Transverse colon (tissue), 4 donors: Measurements from ENCODE around the gene INA. TPM values are rescaled to one million over a fixed set of nuclear protein-coding genes. Genes with fewer than 3 reads are reported as not detected.
"Not testable (repeated sequence)": the region's sequence is repeated elsewhere in the genome, so short reads cannot be mapped to it uniquely, and the experiment has no call there.

Experiments
- DNase-seq: peaks from one replicate; pipeline ENCODE4 v3.0.0-alpha.2; 2019
- H3K27ac ChIP-seq, 4 donors: fragments of 200-600 bp; sonication (generic); 2 replicates each; pipeline ENCODE4 v1.5.1; 2016 to 2018; ENCODE audit warnings: inconsistent platforms in 4 of 4
- H3K27me3 ChIP-seq: fragments of 200-600 bp; sonication (generic); 2 replicates; pipeline ENCODE4 v1.5.1; 2017; ENCODE audit warnings: inconsistent platforms
- H3K36me3 ChIP-seq, 4 donors: fragments of 200-600 bp; sonication (generic); 2 replicates each; pipeline ENCODE4 v1.5.1; 2017 to 2019; ENCODE audit warnings: inconsistent platforms in 4 of 4
- H3K4me1 ChIP-seq, 4 donors: fragments of 200-600 bp; sonication (generic); 2 replicates each; pipeline ENCODE4 v1.5.1; 2017 to 2020; ENCODE audit warnings: inconsistent platforms in 4 of 4
- H3K4me3 ChIP-seq, 4 donors: fragments of 200-600 bp; sonication (generic); 1 replicate in 1 of 4; 2 replicates in 3 of 4; pipeline versions ENCODE4 v1.5.1 to v1.6.1; 2017 to 2019; ENCODE audit warnings: inconsistent platforms in 4 of 4
- H3K9me3 ChIP-seq, 2 donors: fragments of 200-600 bp; sonication (generic); 2 replicates each; pipeline ENCODE4 v1.5.1; 2017 to 2019; ENCODE audit warnings: inconsistent platforms in 2 of 2
- CTCF ChIP-seq, 5 experiments: fragments of 200-600 bp in 3 of 5; fragments of 450-650 bp in 2 of 5; sonication (generic) in 3 of 5; IDR thresholded peaks; 1 replicate in 2 of 5; 2 replicates in 3 of 5; pipeline ENCODE4 v1.5.1; 2016 to 2017; ENCODE audit warnings: antibody characterized with exemption in 5 of 5, inconsistent platforms in 3 of 5, mild to moderate bottlenecking in 2 of 5, moderate library complexity in 1 of 5
- EP300 ChIP-seq: sonication (generic); formaldehyde crosslinking; IDR thresholded peaks from one replicate; pipeline ENCODE4 v1.6.1; 2017; ENCODE audit warnings: antibody characterized with exemption, low read depth
- POLR2A ChIP-seq: fragments of 450-650 bp; IDR thresholded peaks from one replicate; pipeline ENCODE4 v1.6.1; 2016; ENCODE audit warnings: antibody characterized with exemption, mild to moderate bottlenecking, moderate library complexity
- POLR2AphosphoS5 ChIP-seq, 3 donors: sonication (generic); formaldehyde crosslinking; IDR thresholded peaks; one replicate each; pipeline ENCODE4 v1.6.1; 2016; ENCODE audit warnings: antibody characterized with exemption in 3 of 3
- WGBS, 2 donors: methylation state at CpG; one replicate each; pipeline ENCODE4 v1.1.5; 2018; ENCODE audit warnings: low coverage in 1 of 2; 5-methylcytosine and 5-hydroxymethylcytosine counted together
- in situ Hi-C, 4 donors: fragments of 200-750 bp; cut with MboI; loops; one replicate each; pipeline versions ENCODE4 v1.15.0 to v1.15.1; 2017; ENCODE audit warnings: low sequenced_read_pairs in 3 of 4, low pct_ligation_motif_present in 1 of 4, low pct_unique_long_range_greater_than_20kb in 1 of 4
- intact Hi-C: fragments of 100-400 bp; cut with DNase I; formaldehyde crosslinking; loops from one replicate; pipeline ENCODE4 v1.15.1; 2023; ENCODE audit warnings: low total_unique reads
- total RNA-seq, 4 donors: library from RNA; depleted of rRNA; stranded (reverse); fragments of >200 nt; gene quantifications; one replicate each; pipeline ENCODE4 v1.1.0, GENCODE V29; 2016

The INA gene
- total RNA-seq, 4 donors from 2014 or later, result 0.60 to 1.1 (median 0.95) TPM

- in situ Hi-C loops (no loop called here), intact Hi-C loops (no loop called here)
- H3K36me3 ChIP-seq, result no peaks in the 10 kb centered on the region
- H3K27me3 ChIP-seq, result no peaks in the 10 kb centered on the region
- DNase-seq, result no peak
- no peaks in the 10 kb centered on the region for H3K4me1 ChIP-seq
- 77 to 78% methylated on average over 2 to 3 of the region's 3 CpGs for WGBS, 2 donors
- no peak for TF ChIP-seq EP300
- no peak for TF ChIP-seq POLR2AphosphoS5 (IDR thresholded peaks at IDR 0.05)
- TF ChIP-seq POLR2A, result no peak
- no peak overlapping the region for H3K27ac ChIP-seq
- no peaks in the 10 kb centered on the region for H3K9me3 ChIP-seq
- H3K4me3 ChIP-seq, result no peak overlapping the region
Observed at GRCh38 chr10:103254113-103254512, 22.8 kb upstream of the INA start.

GRCh38 chr10:103254538-103255325 is 22.2 kb upstream of the INA start:
- no peaks in the 10 kb centered on the region for H3K9me3 ChIP-seq
- no peaks in the 10 kb centered on the region for H3K4me1 ChIP-seq
- no peak overlapping the region for H3K4me3 ChIP-seq
- H3K27me3 ChIP-seq, result no peaks in the 10 kb centered on the region
- WGBS, 2 donors, result 50 to 54% methylated on average over 1 to 4 of the region's 4 CpGs
- in situ Hi-C loops (no loop called here), intact Hi-C loops (no loop called here)
- no peaks in the 10 kb centered on the region for H3K36me3 ChIP-seq
- no peak overlapping the region for H3K27ac ChIP-seq
- DNase-seq, result no peak
- TF ChIP-seq CTCF (IDR thresholded peaks at IDR 0.05) (no peak), EP300 (no peak), POLR2AphosphoS5 (IDR thresholded peaks at IDR 0.05) (no peak), POLR2A (no peak)

- no peaks in the 10 kb centered on the region for H3K36me3 ChIP-seq
- intact Hi-C loops (no loop called here), in situ Hi-C loops (no loop called here)
- DNase-seq, result no peak
- H3K27ac ChIP-seq, result no peak overlapping the region
- H3K4me3 ChIP-seq, result no peak overlapping the region
- no peaks in the 10 kb centered on the region for H3K9me3 ChIP-seq
- TF ChIP-seq POLR2A (no peak), POLR2AphosphoS5 (IDR thresholded peaks at IDR 0.05) (no peak), CTCF (IDR thresholded peaks at IDR 0.05) (no peak), EP300 (no peak)
- 93% methylated on average over 1 of the region's 1 CpG; no CpG with 5 or more reads in 1 of the 2 donors for WGBS, 2 donors
- no peaks in the 10 kb centered on the region for H3K27me3 ChIP-seq
- H3K4me1 ChIP-seq, result no peaks in the 10 kb centered on the region
Observed at GRCh38 chr10:103256613-103257012, 20.3 kb upstream of the INA start.

- Histone ChIP-seq H3K27ac (no peak overlapping the region), H3K4me1 (no peaks in the 10 kb centered on the region), H3K4me3 (no peak overlapping the region), H3K36me3 (no peaks in the 10 kb centered on the region), H3K27me3 (no peaks in the 10 kb centered on the region), H3K9me3 (no peaks in the 10 kb centered on the region)
- no peak for TF ChIP-seq POLR2A
- TF ChIP-seq EP300, result no peak
- TF ChIP-seq POLR2AphosphoS5 (IDR thresholded peaks at IDR 0.05), result no peak
- TF ChIP-seq CTCF (IDR thresholded peaks at IDR 0.05), result no peak
- in situ Hi-C loops, result no loop called here
- intact Hi-C loops, result no loop called here
- DNase-seq, result no peak
Observed at GRCh38 chr10:103257812-103258211, 19.1 kb upstream of the INA start.

- H3K4me1 ChIP-seq, intact Hi-C loops, H3K27me3 ChIP-seq, DNase-seq, in situ Hi-C loops, H3K36me3 ChIP-seq, H3K9me3 ChIP-seq, H3K27ac ChIP-seq, H3K4me3 ChIP-seq: not testable (repeated sequence)
- 80 to 93% methylated on average over 3 to 4 of the region's 4 CpGs for WGBS, 2 donors
Observed at GRCh38 chr10:103258928-103259327, 18.0 kb upstream of the INA start.
